Left lobe of liver (tissue), 2 donors: ENCODE results near the gene ZNF333. TPM values are rescaled to one million over a fixed set of nuclear protein-coding genes. Genes with fewer than 3 reads are reported as not detected.

Experiments
- ATAC-seq: fragments of 200-7000 bp; cut with Tn5 transposase; one replicate; pipeline ENCODE4 v1.9.1; 2020; ENCODE audit warnings: mild to moderate bottlenecking, moderate library complexity
- DNase-seq: peaks from one replicate; pipeline ENCODE4 v3.0.0-alpha.2; 2020; ENCODE audit warnings: low spot score
- total RNA-seq: library from RNA; stranded (reverse); gene quantifications from one replicate; pipeline ENCODE4 v1.2.1, GENCODE V29; 2021
- donor health status: DM: no; HTN: no; CAD: no; lungs with moderate emphysema.
- donor health status: DM: no; HTN: yes; CAD: no.

Gene ZNF333
- total RNA-seq = 3.6 TPM

DNA sequence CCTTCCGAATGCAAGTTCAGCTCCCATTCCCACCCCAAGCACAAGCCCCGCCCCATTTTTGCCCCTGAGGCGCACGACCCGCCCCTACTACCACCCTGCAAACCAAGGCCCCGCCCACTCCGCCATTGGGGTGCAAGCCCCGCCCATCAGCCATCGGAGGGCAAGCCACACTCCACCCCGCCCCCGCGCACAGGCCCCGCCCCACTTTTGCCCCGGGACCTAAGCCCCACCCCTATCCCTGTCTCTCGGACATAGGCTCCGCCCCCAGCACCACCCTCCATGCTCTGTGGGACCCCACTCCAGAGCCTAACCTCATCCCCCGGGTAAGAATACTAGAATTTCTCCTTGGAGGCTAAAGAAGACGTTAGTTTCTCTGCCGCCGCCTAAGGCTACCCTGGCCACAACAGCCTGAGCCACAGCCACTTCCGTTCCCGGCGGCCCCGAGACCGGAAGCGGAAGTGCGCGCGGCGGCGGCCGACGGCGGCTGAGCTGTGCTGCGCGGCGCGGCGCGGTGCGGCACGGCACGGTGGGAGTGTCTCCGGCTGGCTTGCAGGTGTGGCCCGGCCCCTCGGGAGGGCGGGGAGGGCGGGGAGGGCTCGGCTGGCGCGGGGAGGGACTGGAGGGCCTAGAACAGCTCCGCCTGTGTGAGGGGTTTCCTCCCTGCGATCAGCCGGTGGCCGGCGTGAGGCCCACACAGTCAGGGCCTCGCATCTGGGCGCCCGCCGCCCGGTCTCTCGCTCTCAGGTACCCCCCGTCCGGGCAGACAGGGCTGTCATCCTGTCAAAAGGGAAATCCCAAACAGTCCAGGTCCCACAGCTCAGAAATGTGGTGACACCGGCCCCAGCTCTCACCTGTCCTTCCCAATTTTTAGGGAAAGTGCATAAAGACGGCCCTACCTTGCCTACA is at the start of gene ZNF333:
ZNF333 (plus strand) TSS at position 451 of the 906 bp plus-strand sequence. CDS start 3,444 bp downstream, outside the sequence.
- peak; percentile 97 for ATAC-seq
- peak; percentile 93 for DNase-seq

DNA sequence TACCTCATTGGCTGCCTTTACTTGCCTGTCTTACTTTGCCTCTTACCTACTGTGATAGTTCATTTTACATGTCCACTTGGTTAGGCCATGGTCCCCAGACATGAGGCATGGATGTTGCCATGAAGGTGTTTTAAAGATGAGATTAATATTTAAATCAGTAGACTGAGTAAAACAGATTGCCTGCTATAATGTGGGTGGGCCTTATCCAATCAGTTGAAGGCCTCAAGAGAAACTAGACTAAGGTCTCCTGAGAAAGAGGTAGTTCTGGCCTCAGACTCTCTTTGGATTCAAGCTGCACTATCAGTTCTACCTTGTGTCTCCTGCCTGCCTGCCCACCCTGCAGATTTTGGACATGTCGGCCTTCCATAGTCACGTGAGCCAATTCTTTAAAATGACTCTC is 41.3 kb upstream of the ZNF333 start:
- no peak for DNase-seq
- ATAC-seq = no peak

DNA sequence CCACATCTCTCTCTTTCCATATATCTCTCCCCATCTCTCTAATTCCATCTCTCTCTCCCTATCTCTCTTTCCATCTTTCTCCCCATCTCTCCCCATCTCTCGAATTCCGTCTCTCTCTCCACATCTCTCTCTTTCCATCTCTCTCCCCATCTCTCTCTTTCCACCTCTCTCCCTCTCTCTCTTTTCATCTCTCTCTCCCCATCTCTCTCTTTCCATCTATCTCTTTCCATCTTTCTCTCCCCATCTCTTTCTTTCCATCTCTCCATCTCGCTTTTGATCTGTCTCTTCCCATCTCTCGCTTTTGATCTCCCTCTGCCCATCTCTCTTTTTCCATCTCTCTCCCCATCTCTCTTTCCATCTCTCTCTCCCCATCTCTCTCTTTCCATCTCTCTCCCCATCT is 40.8 kb upstream of the ZNF333 start:
- ATAC-seq (no peak), DNase-seq (no peak)

DNA sequence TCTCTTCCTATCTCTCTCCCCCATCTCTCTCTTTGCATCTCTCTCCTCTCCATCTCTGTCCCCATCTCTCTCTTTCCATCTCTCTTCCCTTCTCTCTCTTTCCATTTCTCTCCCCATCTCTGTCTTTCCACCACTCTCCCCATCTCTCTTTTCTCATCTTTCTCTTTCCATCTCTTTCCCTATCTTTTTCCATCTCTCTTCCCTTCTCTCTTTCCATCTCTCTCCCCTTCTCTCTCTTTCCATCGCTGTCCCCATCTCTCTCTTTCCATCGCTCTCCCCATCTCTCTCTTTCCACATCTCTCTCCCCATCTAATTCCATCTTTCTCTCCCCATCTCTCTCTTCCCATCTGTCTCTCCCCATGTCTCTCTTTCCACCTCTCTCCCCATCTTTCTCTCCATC is 39.7 kb upstream of the ZNF333 start:
- DNase-seq (no peak), ATAC-seq (no peak)

DNA sequence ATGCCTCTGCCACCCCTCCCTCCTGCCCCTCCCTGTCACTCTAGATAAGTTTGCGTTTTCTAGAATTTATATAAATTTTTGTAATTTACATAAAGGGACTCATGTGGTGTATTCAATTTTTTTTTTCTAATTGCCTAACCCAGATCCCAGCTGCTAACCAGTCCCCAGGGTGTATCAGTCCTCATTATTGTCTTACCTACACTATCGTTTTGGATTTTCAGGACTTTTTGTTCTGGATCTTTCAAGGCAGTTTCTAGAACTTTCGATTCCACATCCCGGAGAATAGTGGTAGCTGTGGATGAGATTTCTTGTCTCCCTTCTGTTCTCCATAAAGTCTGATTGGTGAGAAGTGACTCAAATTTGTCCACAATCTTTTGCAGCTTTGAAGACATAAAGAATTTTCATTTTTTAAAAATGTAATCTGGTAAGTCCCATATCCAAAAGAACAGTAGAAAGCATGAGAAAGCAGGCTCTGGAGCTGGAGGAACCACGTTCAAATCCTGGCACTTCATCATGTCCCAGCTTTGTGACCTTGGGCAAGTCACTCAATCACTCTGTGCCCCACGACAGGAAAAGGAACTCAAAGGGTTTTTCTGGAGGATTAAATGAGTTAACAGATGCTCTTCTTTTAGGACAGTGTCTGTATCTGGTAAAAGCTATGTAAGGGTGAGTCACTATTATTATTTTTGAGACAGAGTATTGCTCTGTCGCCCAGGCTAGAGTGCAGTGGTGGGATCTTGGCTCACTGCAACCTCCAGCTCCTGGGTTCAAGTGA is 34.9 kb upstream of the ZNF333 start:
- ATAC-seq = no peak
- DNase-seq = no peak

DNA sequence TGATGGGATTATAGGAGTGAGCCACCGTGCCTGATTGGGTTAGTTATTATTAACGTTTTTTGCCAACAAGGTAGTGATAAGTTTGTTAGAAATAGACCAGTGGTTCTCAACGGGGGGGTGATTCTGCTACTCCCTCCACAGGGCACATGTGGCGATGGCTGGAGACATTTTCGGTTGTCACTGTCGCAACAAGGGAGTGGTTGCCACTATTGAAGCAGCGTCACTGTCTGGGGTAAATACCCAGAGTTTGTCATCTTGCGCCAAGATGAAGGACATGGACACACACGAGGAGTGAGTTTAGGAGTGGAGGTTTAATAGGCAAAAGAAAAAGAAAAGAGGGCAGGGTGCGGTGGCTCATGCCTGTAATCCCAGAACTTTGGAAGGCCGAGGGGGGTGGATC is 34.1 kb upstream of the ZNF333 start:
- no peak for ATAC-seq
- no peak for DNase-seq

DNA sequence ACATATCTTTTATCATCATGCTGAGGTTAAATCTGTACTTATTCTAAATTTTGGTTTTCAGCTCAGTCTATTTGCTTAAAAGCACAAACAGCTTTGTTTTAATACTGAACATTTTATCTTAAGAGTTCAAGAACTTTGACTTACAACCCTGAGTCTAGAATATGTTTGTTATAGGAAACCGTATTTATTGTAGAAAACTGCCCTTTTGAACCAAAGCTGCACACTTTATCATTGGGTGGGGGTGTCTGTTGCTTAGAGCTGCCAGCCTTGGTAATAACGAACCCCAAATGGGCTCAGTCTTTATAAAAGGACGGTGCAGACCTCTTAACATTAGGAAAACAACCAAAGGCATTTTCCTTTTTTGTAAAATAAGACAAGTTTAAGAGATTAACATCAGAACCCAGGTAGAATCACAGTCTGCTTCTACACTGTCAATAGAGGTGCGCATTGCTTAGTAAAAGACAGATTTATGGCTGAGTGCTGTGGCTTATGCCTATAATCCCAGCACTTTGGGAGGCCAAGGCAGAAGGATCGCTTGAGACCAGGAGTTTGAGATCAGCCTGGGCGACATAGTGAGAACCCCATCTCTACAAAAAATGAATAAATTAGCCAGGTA is 29.9 kb upstream of the ZNF333 start:
- DNase-seq (no peak), ATAC-seq (no peak)

DNA sequence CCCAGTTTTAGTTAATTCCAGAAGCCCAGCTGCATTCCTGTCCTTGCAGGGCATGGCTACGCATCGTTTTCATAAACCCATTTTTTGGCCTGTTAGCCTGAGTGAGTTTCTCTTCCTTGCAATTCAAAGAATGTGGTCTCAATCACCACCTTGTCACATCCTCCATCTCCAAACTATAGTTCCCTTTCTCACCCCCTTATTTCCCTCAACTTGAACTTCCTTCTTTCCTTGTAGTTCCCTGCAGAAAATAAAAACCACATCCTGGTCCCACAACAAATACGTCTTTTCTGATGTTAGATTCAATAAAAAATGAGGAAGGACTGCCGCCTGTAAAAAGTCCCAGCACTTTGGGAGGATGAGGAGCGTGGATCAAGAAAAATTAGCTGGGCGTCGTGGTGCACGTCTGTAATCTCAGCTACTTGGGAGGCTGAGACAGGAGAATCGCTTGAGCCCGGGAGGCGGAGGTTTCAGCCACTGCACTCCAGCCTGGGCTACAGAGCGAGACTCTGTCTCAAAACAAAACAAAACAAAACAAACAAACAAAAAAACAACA is 28.4 kb upstream of the ZNF333 start:
- DNase-seq = no peak
- no peak for ATAC-seq

DNA sequence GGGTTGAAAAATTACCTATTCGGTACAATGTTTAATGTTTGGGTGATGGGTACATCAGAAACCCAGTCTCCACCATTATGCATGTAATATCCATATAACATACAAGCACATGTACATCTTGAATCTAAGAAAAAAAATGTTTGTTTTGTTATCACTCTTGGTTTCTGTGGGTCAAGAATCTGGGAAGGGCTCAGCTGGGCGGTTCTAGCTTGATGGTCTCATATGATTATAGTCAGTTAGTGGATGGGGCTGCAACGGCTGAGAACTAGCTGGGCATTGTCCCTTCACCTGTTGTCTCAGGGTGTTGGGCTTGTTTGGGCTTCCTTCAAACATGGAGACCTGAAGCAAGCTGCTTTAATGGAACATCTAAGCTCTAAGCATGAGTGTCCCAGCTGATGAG is 19.9 kb upstream of the ZNF333 start:
- no peak for DNase-seq
- ATAC-seq = no peak

DNA sequence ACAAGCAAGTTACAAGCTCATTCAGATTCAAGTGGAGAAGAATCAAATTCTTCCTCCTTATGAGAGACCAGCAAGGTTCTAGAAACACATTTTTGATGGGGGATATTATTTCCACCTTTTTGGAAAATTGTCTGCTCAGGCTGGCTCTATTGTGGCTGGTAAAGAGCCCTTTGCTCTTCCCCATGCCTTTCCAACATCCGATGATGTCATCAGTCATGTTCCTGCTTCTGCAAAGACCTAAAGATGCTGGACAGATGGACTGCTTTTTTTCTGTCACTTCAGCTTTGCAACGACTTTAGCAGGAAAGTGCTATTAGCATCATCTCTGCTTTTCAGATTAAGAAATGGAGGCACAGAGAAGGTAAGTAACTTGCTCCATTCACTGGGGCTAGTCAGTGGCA is 19.4 kb upstream of the ZNF333 start:
- ATAC-seq = no peak
- no peak for DNase-seq

DNA sequence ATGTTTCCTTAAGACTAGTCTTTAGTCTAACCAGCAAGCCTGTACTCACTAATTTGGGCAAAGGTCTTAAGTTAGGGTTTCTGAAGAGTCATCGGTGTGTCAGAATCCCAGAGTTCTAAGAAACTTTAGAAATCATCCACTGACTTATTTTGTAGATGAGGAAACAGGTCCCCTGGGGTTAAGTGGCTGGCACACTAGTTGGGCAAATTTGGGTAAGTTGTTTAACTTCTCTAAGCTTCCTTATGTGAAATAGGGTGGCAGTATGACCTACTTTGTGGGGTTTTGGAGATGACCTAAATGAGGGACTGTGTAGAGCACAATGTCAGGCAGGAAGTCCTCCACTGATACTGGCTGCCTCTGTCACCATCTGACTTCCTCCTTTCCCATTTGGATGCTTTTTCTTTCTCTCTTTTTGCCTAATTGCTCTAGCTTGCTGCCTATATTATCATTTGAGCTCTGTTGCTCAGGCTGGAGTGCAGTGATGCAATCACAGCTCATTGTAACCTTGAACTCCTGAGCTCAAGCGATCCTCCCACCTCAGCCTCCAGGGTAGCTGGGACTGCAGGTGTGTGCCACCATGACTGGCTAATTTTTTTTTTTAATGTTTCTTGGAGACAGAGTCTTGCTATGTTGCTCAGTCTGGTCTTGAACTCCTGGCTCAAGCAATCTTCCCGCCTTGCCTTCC is 17.5 kb upstream of the ZNF333 start:
- ATAC-seq (no peak), DNase-seq (no peak)

DNA sequence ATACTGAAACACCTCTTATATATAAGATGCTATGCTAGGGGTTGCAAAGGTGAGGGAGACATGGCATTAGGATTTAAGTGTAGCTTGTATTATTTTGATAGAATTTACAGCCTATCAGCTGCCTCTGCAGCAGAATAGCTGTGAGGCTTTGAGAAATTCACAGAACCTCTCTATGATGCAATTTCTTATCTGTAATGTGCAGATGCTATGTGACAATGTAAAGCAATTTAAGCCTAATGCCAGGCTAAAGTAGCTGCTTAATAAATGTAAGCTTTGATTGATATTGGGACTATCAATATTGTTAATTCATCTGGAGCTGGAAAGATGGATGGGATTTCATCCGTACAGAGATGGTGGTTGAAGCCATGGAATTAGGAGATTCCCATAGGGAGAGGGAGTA is 16.8 kb upstream of the ZNF333 start:
- DNase-seq = no peak
- ATAC-seq = no peak

DNA sequence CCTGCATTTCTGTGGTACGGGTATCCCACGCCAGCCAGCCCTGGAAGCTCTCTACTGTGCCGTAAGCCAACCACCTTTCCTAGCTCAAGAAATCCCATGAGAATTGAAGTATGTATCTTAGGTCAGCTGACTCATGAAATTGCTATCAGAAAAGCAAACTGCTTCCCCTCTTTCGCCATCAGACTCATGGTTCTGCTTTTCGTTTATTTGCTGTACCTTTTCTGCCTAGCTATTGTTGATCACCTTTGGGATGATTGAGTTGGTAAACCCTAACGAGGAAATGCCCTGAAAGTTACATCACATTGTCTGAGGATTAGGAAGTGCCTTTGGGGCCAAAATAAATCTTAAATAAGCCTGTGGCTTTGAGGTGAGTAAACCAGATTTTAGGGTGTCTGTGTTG is 15.1 kb upstream of the ZNF333 start, which contains the start of gene ADGRE3:
ADGRE3 (minus strand) TSS at position 81 of the 400 bp plus-strand sequence; CDS start at position 7, 74 bp downstream.
- DNase-seq = no peak
- no peak for ATAC-seq

DNA sequence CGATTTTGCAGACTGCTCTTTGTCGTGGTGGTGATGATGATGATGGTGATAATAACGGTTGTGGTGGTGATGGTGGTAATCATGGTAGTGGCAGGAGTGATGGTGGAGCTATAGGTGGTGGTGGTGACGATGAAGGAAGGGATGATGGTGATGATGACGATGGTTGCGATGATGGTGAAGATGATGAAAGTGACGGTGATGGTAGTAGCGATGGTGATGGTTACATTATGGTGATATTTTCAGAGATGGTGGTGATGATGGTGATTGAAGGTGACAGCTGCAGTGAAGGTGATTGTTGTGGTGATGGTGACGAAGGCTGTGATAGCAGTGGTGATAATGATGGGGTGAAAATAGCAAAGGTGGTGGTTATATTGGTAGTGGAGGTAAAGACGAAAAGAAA is 13.1 kb upstream of the ZNF333 start:
- no peak for DNase-seq
- ATAC-seq = no peak

DNA sequence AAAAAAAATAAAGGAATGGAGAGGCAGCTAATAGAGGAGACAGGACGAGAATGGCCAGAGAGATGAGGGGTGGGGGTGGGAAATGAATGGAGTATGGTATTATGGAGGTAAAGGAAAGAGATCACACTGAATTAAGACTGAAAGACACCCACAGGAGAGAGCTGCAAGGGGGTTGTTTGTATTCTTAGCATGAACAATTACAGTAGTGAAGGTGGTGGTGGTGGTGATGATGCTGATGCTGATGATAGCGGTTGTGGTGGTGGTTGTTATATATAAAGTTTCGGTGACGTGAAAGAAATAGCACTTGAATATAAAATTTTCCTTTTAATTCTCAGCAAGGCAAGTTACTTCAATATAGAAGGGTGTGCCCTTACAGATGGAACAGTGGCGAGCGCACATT is 12.4 kb upstream of the ZNF333 start:
- ATAC-seq (no peak), DNase-seq (no peak)

DNA sequence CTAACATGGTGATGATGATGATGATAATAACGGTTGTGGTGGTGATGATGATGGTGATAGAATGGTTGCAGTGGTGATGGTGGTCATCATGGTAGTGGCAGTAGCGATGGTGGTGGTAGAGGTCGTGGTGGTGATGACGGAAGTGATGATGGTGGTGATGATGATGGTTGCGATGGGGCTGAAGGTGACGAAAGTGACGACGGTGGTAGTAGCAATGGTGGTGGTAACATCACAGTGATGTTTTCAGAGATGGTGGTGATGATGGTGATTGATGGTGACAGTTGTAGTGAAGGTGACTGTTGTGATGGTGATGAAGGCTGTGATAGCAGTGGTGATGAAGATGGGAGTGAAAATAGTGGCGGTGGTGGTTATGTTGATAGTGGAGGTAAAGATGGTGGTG is 11.6 kb upstream of the ZNF333 start:
- no peak for ATAC-seq
- DNase-seq = no peak

DNA sequence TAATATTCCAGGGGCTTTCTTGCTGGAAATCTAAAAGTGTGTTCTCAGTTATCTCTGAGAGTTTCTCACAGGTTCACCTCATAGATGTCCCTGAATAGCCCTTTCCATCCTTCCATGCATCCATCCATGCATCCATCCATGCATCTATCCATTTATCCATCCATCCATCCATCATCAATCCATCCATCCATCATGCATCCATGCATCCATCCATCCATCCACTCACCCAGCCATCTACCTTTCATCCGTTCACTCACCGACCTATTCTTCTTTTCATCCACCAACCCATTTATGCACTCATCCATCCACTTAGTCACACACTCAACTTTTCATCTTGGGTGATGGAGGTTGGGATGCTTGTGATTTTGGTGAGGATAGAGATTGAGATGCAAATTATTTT is 7.8 kb upstream of the ZNF333 start:
- DNase-seq (no peak), ATAC-seq (no peak)

DNA sequence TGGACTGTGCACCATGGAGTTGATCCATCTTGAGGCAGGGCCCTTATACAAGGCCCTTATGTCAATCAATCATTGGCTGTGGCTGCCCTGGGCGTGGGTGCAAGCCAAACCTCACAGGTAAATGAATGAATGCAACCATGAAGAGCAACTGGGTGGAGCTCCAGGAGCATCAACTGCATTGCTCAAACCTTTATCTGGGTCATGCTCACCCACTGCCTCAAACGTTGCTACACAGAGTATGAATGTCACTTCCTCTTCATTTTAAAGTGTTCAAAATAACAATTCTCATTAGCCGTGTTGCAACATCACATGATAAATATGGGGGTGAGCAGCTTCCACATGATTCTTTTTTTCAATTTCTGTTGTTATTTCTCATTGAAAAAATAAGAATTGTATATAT is 6.4 kb upstream of the ZNF333 start:
- DNase-seq (no peak), ATAC-seq (no peak)

DNA sequence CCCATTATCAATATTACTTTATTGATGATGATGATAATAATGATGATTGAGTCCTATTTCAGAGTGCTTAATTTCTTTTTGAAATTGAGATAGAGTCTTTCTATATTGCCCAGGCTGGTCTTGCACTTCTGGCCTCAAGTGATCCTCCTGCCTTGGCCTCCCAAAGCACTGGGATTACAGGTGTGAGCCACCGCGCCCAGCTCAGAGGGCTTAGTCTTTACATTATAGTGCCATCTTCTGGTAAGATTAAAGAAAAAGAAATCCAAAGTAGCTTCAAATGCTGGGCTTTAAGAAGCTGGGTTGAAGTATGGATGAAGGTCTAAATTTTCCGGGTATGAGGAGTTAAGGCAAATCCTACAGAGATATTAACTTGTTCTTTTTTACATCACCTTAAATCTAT is 3.4 kb upstream of the ZNF333 start:
- ATAC-seq (no peak), DNase-seq (no peak)

DNA sequence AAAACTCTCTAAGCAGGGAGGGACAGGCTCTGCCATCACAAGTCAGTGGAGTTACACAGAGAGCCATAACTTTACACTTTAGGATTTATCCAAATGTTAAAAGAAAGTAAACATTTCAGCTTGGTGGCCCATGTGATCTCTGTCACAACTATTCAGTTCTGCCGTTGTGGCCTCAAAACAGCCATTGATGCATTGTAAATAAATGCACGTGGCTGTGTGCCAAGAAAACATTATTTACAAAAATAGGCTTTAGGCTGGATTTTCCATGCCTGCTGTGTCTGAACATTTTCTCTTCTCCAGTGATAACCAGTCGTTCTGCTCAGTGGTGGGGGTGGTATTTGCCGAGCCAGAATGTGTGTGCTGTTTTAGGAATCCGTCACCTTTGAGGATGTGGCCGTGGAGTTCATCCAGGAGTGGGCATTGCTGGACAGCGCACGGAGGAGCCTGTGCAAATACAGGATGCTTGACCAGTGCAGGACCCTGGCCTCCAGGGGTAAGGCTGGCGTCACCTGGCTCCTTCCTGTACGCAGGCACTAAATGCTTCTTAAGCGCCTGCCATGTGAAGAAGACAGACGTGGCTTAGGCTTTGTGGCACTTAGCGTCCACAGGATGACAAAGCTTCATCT is 4.9 kb downstream of the ZNF333 start:
- DNase-seq (no peak), ATAC-seq (no peak)
